WTC11 (cell line): ENCODE measurements around the gene EVL. TPM values are rescaled to one million over a fixed set of nuclear protein-coding genes. Genes with fewer than 3 reads are reported as not detected.
A peak's percentile ranks its signal among the peaks of the same experiment; 100 is the strongest.

Source experiments
- ATAC-seq: fragments of 200-7000 bp; cut with Tn5 transposase; 2 replicates; pipeline ENCODE4 v1.10.0; 2021; ENCODE audit warnings: mild to moderate bottlenecking, moderate library complexity
- CTCF ChIA-PET: fragments of 300-600 bp; sonication (Branson Sonifier 250); formaldehyde crosslinking; loops from one replicate; lab custom pipeline; 2021; ENCODE audit warnings: antibody characterized with exemption; lab: Charles Lee
- POLR2A ChIA-PET: fragments of 350-600 bp; sonication (Branson Sonifier 250); formaldehyde crosslinking; loops from one replicate; lab custom pipeline; 2021; ENCODE audit warnings: antibody characterized with exemption; lab: Charles Lee
- DNase-seq: peaks from one replicate; pipeline ENCODE4 v3.0.0; 2021; ENCODE audit warnings: low spot score
- H3K27ac Mint-ChIP-seq: 2 replicates; pipeline ENCODE4 v1.8.0; 2021; ENCODE audit warnings: mixed read lengths
- H3K27me3 Mint-ChIP-seq: 2 replicates; pipeline ENCODE4 v1.8.0; 2021; ENCODE audit warnings: low read depth, mild to moderate bottlenecking, moderate library complexity, mixed read lengths
- H3K36me3 Mint-ChIP-seq: 2 replicates; pipeline ENCODE4 v1.8.0; 2021; ENCODE audit warnings: mixed read lengths
- H3K4me1 Mint-ChIP-seq: 2 replicates; pipeline ENCODE4 v1.8.0; 2022; ENCODE audit warnings: mixed read lengths
- H3K4me3 Mint-ChIP-seq: 2 replicates; pipeline ENCODE4 v1.8.0; 2021; ENCODE audit warnings: mild to moderate bottlenecking, moderate library complexity, mixed read lengths
- H3K9me3 Mint-ChIP-seq: 2 replicates; pipeline ENCODE4 v1.8.0; 2021; ENCODE audit warnings: mixed read lengths
- ATF2 ChIP-seq: sonication (generic); formaldehyde crosslinking; IDR thresholded peaks from 2 replicates; pipeline ENCODE4 v1.8.1; 2022; ENCODE audit warnings: low read depth, missing genetic modification reagents, borderline replicate concordance
- CREB1 ChIP-seq: sonication (generic); formaldehyde crosslinking; IDR thresholded peaks from 2 replicates; pipeline ENCODE4 v1.8.0; 2023; ENCODE audit warnings: mild to moderate bottlenecking, missing genetic modification reagents
- E2F5 ChIP-seq: sonication (generic); formaldehyde crosslinking; IDR thresholded peaks from 2 replicates; pipeline ENCODE4 v1.8.1; 2022; ENCODE audit warnings: mild to moderate bottlenecking, moderate library complexity, missing genetic modification reagents
- FOXP4 ChIP-seq: sonication (generic); formaldehyde crosslinking; IDR thresholded peaks from 2 replicates; pipeline ENCODE4 v1.8.0; 2022; ENCODE audit warnings: mild to moderate bottlenecking, missing genetic modification reagents
- GRHL2 ChIP-seq: fragments of 250-450 bp; sonication (Bioruptor Pico); IDR thresholded peaks from 2 replicates; pipeline ENCODE4 v1.8.0; 2022; ENCODE audit warnings: mild to moderate bottlenecking, moderate library complexity; ENCODE audit not compliant: insufficient replicate concordance, severe bottlenecking
- HMGA2 ChIP-seq: fragments of 250-450 bp; sonication (Bioruptor Pico); IDR thresholded peaks from 2 replicates; pipeline ENCODE4 v1.4.0; 2021; ENCODE audit warnings: mild to moderate bottlenecking, moderate library complexity
- IRF1 ChIP-seq: sonication (generic); formaldehyde crosslinking; IDR thresholded peaks from 2 replicates; pipeline ENCODE4 v1.8.0; 2023; ENCODE audit warnings: missing genetic modification reagents
- MLX ChIP-seq: sonication (generic); formaldehyde crosslinking; IDR thresholded peaks from 2 replicates; pipeline ENCODE4 v1.8.1; 2023; ENCODE audit warnings: mild to moderate bottlenecking, missing genetic modification reagents, moderate library complexity
- NR2C2 ChIP-seq: sonication (generic); formaldehyde crosslinking; IDR thresholded peaks from 2 replicates; pipeline ENCODE4 v1.8.0; 2022; ENCODE audit warnings: mild to moderate bottlenecking, missing genetic modification reagents
- SMAD3 ChIP-seq: sonication (generic); formaldehyde crosslinking; IDR thresholded peaks from 2 replicates; pipeline ENCODE4 v1.8.0; 2022; ENCODE audit warnings: missing genetic modification reagents, mild to moderate bottlenecking, borderline replicate concordance
- SMAD4 ChIP-seq: sonication (generic); formaldehyde crosslinking; IDR thresholded peaks from 2 replicates; pipeline ENCODE4 v1.8.0; 2022; ENCODE audit warnings: mild to moderate bottlenecking, missing genetic modification reagents
- USF1 ChIP-seq: sonication (generic); formaldehyde crosslinking; IDR thresholded peaks from 2 replicates; pipeline ENCODE4 v1.8.0; 2022; ENCODE audit warnings: mild to moderate bottlenecking, missing genetic modification reagents
- ZBTB43 ChIP-seq: sonication (generic); formaldehyde crosslinking; IDR thresholded peaks from 2 replicates; pipeline ENCODE4 v1.8.1; 2023; ENCODE audit warnings: mild to moderate bottlenecking, missing genetic modification reagents
- ZNF317 ChIP-seq: sonication (generic); formaldehyde crosslinking; IDR thresholded peaks from 2 replicates; pipeline ENCODE4 v1.8.1; 2023; ENCODE audit warnings: low read depth, mild to moderate bottlenecking, moderate library complexity, missing genetic modification reagents, borderline replicate concordance
- ZNF423 ChIP-seq: fragments of 250-450 bp; sonication (Bioruptor Pico); IDR thresholded peaks from 2 replicates; pipeline ENCODE4 v2.1.2; 2022; ENCODE audit warnings: mild to moderate bottlenecking, moderate library complexity
- ZNF512 ChIP-seq: sonication (generic); formaldehyde crosslinking; IDR thresholded peaks from 2 replicates; pipeline ENCODE4 v1.8.1; 2022; ENCODE audit warnings: missing genetic modification reagents, borderline replicate concordance
- ZNF671 ChIP-seq: fragments of 250-450 bp; sonication (Bioruptor Pico); IDR thresholded peaks from 2 replicates; pipeline ENCODE4 v1.8.0; 2021; ENCODE audit warnings: mild to moderate bottlenecking
- total RNA-seq: library from RNA; stranded (reverse); gene quantifications from 3 replicates; pipeline ENCODE4 v1.2.3, GENCODE V29; 2021
- TF ChIP-seq, protein P1 (sequence below): sonication (generic); formaldehyde crosslinking; IDR thresholded peaks from 2 replicates; pipeline ENCODE4 v1.8.1; 2022; ENCODE audit warnings: low read depth, mild to moderate bottlenecking, moderate library complexity, missing genetic modification reagents, borderline replicate concordance

EVL gene
- total RNA-seq, 1 experiment from 2014 or later, result 60.8 TPM

GRCh38 chr14:100130521-100130920 lies 65.3 kb downstream of the EVL start:
- ChIA-PET POLR2A (interaction anchor here (1.1 kb wide), 1 partner anchor 24 kb away, joined by 4 read pairs; no protein-coding TSS in a partner anchor), CTCF (interaction anchor here (1.0 to 2.7 kb wide), 12 partner anchors 10 to 116 kb away, joined by 3 to 18 read pairs (median 6); partner anchors contain the start of gene DEGS2)
- no peak for ATAC-seq

More at GRCh38 chr14:100130521-100130920, 65.3 kb downstream of the EVL start:
- no peak for DNase-seq
- no peaks in the 10 kb centered on the region for H3K9me3 Mint-ChIP-seq
- no peaks in the 10 kb centered on the region; the same call in 1 of the 2 replicates for H3K36me3 Mint-ChIP-seq
- TF ChIP-seq ZBTB43 (no peak), GRHL2 (CRISPR knock-in tag) (no peak), HMGA2 (CRISPR knock-in tag) (no peak), CREB1 (CRISPR knock-in tag) (no peak), NR2C2 (CRISPR knock-in tag) (no peak), ZNF671 (CRISPR knock-in tag) (no peak), ZNF512 (no peak), SMAD4 (CRISPR knock-in tag) (no peak), USF1 (no peak), IRF1 (CRISPR knock-in tag) (no peak), ATF2 (no peak), ZNF317 (no peak), FOXP4 (no peak), SMAD3 (CRISPR knock-in tag) (no peak), ZNF423 (CRISPR knock-in tag) (no peak), MLX (CRISPR knock-in tag) (no peak), E2F5 (CRISPR knock-in tag) (no peak)
- TF ChIP-seq, protein P1, sequence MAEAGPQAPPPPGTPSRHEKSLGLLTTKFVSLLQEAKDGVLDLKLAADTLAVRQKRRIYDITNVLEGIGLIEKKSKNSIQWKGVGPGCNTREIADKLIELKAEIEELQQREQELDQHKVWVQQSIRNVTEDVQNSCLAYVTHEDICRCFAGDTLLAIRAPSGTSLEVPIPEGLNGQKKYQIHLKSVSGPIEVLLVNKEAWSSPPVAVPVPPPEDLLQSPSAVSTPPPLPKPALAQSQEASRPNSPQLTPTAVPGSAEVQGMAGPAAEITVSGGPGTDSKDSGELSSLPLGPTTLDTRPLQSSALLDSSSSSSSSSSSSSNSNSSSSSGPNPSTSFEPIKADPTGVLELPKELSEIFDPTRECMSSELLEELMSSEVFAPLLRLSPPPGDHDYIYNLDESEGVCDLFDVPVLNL, result no peak
- H3K4me1 Mint-ChIP-seq, result peaks cover 12% of the 10 kb centered on the region
- peak overlapping the region; percentile 81; the same call in 1 of the 2 replicates for H3K27ac Mint-ChIP-seq
- H3K4me3 Mint-ChIP-seq, result no peak overlapping the region
- no peaks in the 10 kb centered on the region for H3K27me3 Mint-ChIP-seq
